HG03469 (cell line): Measurements from ENCODE around the gene UNC5A.
A peak's percentile ranks its signal among the peaks of the same experiment; 100 is the strongest.

Source experiments
- ATAC-seq: cut with Tn5 transposase; IDR thresholded peaks from one replicate; pipeline ENCODE4 v1.9.1; 2021; ENCODE audit warnings: mild to moderate bottlenecking, moderate library complexity, moderate number of reproducible peaks; ENCODE audit not compliant: unreplicated experiment

The UNC5A gene

DNA sequence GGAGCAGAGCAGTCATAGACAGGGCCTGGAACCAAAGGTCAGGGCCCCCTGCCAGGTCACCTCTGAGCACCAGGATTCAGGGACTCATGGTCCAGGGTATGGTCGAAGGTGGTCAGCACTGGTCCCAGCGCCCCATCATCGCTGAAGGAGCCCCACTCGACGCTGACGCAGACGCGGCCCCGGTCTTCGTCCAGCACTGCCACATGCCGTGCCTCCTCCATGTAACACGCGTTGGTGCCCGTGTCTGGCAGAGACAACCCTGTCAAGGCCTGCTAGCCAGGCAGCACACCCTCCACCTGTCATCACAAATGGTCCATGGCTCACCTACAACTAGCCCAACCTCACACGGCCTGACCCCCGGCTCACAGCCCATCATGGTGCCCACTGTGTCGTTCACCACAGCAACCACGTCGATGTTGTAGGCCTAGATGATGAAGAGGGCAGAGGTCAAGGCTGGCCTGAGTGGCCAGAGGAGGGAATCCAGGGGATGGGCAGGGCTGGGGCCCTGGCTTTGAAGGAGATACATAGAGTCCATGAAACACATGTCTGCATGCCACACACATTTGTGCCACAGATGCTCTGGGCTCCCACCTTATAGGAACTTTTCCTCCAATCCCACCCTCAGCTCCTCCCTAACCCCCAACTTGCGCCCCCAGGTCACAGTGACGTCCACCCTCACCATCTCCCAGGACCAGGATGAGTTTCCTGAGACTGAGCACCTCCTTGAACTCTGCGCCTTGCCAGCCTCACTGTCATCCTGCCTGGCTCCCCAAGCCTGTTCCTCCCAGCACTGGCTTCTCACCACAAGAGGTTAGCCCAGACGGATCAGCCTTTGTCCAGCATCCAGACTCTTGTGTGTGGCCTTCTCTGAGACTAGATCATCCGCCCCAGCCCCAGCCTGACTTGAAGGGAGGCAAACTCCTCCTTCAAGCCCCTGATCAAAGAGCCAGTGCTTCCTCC is 79.2 kb downstream of the UNC5A start:
- ATAC-seq, result no peak

DNA sequence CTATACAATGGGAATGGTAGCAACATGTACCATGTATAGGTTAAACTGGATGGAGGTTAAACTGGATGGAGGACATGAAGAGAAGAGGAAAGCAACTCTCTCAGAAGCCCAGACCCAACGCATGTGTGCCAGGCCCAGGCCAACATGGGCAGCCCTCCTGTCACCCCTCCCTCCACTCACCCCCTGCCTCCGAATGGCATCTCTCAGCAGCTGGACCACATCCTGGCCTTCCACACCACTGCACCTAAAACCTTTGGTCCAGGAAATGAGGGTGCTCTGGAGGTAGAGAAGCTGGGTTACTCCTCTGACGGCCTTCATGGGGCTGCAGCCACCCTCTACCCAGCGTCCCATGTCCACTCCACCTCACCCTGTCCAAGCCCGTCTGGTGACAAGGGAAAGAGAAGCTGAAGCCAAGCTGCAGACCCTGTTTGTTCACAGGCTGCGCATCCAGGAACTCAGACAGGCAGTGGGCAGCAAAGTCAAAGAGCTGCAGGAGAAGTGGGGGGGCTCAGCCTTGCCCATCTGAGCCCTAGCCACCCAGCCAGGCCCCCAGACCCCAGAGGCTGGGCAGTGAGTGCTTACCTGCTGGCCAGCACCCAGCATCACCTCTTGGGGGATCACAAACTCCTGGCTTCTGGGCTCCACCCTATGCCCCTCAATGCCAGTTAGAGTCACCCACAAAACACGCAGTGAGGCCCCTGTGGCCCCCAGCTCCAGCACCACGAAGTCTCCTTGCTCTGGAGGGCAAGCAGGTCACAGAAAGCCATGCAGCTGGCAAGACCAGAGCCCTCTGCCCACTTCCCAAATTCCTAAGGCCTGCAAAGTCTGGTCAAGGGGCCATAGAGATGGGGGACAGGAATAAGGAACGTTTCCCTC is 80.3 kb downstream of the UNC5A start:
- ATAC-seq, result no peak

DNA sequence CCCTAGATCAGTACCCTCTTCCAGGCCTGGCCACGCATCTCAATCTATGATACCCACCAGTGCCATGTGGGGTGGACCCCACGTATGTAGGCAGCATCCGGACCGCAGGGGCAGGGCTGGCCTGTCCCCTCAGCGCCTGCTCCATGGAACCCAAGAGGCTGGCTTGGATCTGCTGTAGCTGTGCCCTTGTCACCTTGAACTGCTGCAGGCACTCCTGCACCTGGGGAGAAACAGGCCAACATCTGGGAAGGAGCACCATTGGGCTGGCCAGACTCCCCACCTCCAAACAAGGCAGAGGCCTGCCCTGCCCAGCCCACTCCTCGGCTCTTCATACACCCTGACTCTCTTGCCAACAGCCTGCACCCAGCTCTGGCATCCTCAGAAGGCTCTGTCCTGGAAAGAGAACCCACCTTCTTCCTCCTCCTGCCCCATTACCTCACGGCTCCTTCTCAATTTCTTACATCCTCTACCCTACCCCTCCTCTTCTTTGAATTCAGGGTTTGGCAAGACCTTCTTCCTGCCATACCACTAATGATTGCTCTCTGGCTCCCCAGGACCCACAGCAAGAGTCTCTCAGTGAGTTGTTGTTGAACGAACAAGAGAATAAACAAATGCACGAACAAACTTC is 81.1 kb downstream of the UNC5A start:
- ATAC-seq, result no peak

DNA sequence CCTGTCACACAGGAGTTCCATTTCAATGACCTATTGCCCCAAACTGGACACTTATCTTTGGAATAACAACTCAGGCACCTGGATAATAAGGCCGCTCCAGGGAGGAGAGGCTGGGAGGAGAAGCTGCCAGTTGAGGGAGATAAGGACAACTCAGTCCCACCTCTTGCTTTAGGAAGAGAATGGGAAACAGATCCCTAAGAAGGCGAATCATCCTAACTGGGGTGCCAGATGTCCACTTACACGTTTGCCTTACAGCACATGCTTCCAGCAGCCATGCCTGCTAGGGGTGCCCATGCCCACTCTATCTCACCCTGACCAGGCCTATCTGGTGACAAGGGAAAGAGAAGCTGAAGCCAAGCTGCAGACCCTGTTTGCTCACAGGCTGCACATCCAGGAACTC is 82.3 kb downstream of the UNC5A start:
- ATAC-seq, result no peak

GRCh38 chr5:176894298-176894697 is 83.9 kb downstream of the UNC5A start:
- no peak for ATAC-seq

GRCh38 chr5:176895831-176896230 is 85.5 kb downstream of the UNC5A start:
- no peak for ATAC-seq

DNA sequence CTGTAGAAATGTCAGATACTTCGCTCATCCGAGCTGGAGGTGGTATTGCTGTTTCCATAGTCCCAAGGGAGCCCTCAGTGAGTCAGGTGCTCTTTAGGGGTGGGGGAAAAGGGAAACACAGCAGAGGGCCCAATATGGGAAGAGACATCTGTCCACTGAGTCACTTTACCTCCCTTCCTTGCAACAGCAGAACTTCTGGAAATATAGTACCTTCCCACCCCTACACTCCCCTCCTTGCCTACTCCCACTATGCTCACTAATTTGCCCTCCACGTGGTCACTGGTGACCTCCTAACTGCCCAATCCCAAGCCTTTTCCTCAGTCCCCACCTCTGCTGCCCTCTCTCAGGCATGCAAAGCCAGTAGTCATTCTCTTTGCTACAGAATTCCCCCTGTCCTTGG is 86.9 kb downstream of the UNC5A start:
- ATAC-seq, result no peak

DNA sequence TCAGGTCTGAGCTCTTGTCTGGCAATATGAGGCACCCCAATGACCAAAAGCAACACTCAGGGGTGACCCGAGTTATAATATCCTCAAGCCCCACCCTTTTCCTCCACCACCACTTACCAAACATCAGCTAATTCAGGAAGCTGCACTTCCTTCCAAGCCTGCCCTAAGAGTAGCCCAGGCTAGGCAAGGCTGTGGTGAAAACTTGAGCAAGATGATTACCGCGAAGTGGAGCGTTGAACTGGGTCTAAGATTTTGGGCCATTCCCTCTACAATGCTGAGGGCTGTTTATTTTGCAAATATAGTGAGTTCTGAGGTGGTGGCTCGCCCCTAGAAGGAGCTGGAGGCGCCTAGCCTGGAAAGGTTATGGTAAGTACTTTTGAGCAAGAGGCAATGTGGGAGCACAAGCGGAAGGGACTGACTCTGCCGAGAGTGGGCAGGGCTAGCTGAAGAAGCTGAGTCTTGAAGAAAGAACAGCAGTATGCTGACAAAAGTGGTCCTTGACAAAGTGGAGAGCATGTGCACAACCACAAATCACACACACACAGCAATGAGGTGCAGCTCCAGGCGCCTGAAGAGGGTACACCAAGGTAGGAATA is 89.0 kb downstream of the UNC5A start, which contains the start of gene HK3:
TSS of gene HK3 (minus strand) at position 51 of the 596 bp plus-strand sequence. CDS start 3,187 bp downstream, outside the sequence.
- no peak for ATAC-seq

DNA sequence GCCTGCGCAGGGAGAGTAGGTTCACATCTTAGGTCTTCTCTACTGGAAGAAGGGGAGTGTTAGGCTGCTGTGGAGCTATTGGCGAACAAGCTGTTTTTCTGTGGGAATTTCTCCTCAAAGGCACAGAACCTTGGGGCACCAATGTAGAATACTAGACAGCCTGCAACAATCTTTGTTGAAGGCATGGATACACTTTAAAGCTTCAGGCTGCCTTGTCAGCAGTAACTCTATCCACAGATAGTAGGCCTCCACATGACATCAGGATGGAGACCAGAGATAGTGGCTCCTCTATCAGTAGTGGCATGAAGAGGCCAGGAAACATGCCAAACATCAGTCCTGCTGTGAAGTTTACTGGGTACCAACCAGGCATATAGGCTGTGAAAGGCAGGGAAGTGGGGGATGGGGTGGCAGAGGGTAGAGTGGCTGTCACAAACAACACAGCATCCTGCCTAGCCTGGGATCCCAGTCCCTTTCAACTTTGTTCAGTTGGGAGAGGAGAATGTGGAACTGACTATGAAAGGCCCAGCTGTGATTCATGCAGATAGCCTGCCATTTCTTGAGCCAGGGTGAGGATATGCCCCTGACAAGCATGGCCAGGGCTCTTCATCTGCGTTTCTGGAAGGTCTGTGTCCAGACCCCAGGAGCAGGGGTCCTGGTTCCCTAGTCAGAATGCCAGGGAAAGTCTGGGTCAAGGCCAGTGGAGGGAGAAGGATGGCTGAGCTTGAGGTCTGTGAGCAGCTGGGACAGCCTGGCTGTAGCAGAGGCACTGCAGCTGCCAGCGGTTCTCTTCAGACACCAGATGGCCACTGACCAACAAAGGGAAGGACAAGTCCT is 89.8 kb downstream of the UNC5A start:
- ATAC-seq, result no peak

DNA sequence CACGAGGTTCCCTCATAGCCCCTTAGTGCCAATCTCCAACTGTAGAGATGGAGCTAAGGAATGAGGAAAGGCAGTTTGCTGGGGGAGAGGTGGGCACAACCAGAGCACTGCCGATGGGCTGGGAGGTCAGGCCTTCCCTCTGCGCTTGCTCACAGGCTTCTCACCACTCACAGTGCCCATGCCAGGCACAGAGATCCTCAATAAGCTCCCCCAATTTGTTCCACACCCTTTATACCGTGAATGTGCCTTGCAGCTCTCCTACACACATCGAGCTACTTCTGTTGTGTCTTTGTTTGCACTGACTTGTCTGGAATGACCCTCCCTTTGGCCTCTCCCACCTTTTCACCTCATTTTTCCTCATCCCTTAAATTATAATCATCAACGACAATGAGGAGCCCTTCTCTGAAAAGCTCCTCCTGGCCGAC is 90.4 kb downstream of the UNC5A start:
- ATAC-seq, result no peak

DNA sequence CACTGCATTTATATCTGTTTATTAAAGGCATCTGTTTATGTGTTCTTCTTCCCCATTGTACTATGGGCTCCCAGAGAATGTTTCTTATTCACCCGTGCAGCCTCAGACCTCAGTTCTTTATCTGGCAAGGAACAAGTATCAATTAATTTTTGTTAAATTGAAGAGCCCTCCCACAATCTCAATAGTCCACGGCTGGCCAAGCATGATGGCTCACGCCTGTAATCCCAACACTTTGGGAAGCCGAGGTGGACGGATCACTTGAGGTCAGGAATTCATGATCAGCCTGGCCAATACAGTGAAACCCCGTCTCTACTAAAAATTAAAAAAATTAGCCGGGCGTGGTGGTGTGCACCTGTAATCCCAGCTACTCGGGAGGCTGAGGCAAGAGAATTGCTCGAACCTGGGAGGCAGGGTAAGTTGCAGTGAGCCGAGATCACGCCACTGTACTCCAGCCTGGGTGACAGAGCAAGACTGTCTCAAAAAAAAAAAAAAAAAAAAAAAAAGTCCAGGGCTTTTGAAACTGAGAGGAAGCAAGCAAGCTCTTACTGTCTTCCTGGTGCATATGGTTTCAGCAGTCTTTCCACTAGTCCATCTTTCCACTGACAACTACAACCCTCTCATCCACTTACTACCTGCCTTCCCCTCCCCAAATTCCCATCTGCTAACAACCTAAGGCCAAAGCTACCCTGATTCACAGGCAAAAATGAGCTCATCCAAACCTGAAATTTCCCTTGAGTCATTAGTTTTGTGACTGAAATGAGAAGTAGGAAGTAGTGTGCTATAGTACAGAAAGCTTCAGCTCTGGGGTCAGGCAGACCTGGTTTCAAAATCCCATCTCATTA is 91.1 kb downstream of the UNC5A start:
- peak; percentile 43 for ATAC-seq

- ATAC-seq, result no peak
These were observed 91.9 kb downstream of the UNC5A start for GRCh38 chr5:176902102-176902814.

GRCh38 chr5:176902911-176903664 is 92.7 kb downstream of the UNC5A start:
- no peak for ATAC-seq

GRCh38 chr5:176904276-176904675 is 93.9 kb downstream of the UNC5A start:
- ATAC-seq, result no peak

GRCh38 chr5:176906126-176906525 is 95.8 kb downstream of the UNC5A start:
- ATAC-seq, result no peak

DNA sequence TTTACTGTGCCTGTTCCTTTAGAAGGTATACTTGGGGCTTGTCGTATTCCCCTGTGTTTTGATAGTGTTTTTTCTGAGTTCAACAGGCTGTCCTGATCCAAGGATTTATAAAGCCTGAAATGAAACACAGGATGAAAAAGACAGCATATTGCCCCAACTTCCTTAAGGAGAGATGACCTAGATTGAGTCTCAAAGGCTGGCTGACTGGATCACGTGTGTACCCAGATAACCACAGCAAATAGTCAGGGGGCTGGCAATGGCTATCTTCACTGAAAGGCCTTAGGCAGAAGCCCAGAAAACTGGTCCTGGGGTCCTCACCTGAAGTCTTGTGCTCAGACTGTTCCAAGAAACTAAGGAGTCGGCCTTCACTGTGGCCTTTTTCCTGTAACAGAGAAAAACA is 96.4 kb downstream of the UNC5A start:
- no peak for ATAC-seq

- ATAC-seq, result no peak
These were observed 98.5 kb downstream of the UNC5A start for GRCh38 chr5:176908675-176909368.
